HS-5 (cell line): ENCODE data around the gene MAPKAP1.

ENCODE experiments used
- DNase-seq: peaks from one replicate; pipeline ENCODE4 v3.0.0-alpha.2; 2012; ENCODE audit warnings: low read depth

The MAPKAP1 gene

GRCh38 chr9:125534971-125535701, 171.9 kb downstream of the MAPKAP1 start:
- no peak for DNase-seq

GRCh38 chr9:125532812-125533594, 174.0 kb downstream of the MAPKAP1 start:
- DNase-seq = no peak

- DNase-seq = no peak
These were observed 174.6 kb downstream of the MAPKAP1 start for GRCh38 chr9:125532412-125532811.

- no peak for DNase-seq
These were observed 177.2 kb downstream of the MAPKAP1 start for GRCh38 chr9:125529589-125530515.

- DNase-seq = no peak
These were observed 177.9 kb downstream of the MAPKAP1 start for GRCh38 chr9:125529107-125529506.

- DNase-seq = no peak
These were observed 179.5 kb downstream of the MAPKAP1 start for GRCh38 chr9:125527471-125528002.

GRCh38 chr9:125525921-125526631, 180.9 kb downstream of the MAPKAP1 start:
- no peak for DNase-seq

- no peak for DNase-seq
These were observed 182.2 kb downstream of the MAPKAP1 start for GRCh38 chr9:125524583-125525355.

- DNase-seq = no peak
These were observed 183.3 kb downstream of the MAPKAP1 start for GRCh38 chr9:125523681-125524080.

- peak; percentile 60 for DNase-seq
These were observed 184.7 kb downstream of the MAPKAP1 start for GRCh38 chr9:125522328-125522725.

GRCh38 chr9:125521462-125522327, 185.3 kb downstream of the MAPKAP1 start:
- peak; percentile 93 for DNase-seq

- no peak for DNase-seq
These were observed 187.3 kb downstream of the MAPKAP1 start for GRCh38 chr9:125519734-125520133.

GRCh38 chr9:125517577-125517976, 189.4 kb downstream of the MAPKAP1 start:
- no peak for DNase-seq

GRCh38 chr9:125515983-125516940, 190.7 kb downstream of the MAPKAP1 start:
- no peak for DNase-seq

GRCh38 chr9:125515281-125515680, 191.7 kb downstream of the MAPKAP1 start:
- DNase-seq = no peak

- no peak for DNase-seq
These were observed 192.5 kb downstream of the MAPKAP1 start for GRCh38 chr9:125514468-125514867.

GRCh38 chr9:125513668-125514413, 193.2 kb downstream of the MAPKAP1 start:
- peak; percentile 58 for DNase-seq

- no peak for DNase-seq
These were observed 193.7 kb downstream of the MAPKAP1 start for GRCh38 chr9:125513303-125513667.
